ENCODE data around the gene TTLL4. TPM values are rescaled to one million over a fixed set of nuclear protein-coding genes. Genes with fewer than 3 reads are reported as not detected.

Gene TTLL4
- total RNA-seq, 1 donor from 2014 or later = 5.5 TPM

- no peak overlapping the region for H3K4me3 ChIP-seq (ENCODE audit: low read depth, low read length)
- no peak for FAIRE-seq
Measured at GRCh38 chr2:218732052-218732760, 21.6 kb downstream of the TTLL4 start.

GRCh38 chr2:218732761-218733158 lies 22.1 kb downstream of the TTLL4 start:
- TF ChIP-seq CTCF (IDR thresholded peaks at IDR 0.05; ENCODE audit: insufficient read depth, low read length, severe bottlenecking) = no peak
- Histone ChIP-seq H3K36me3 (ENCODE audit: control insufficient read depth, insufficient read depth, low read length) (peaks cover 4% of the 10 kb centered on the region), H3K4me3 (ENCODE audit: low read depth, low read length) (no peak overlapping the region), H3K27me3 (ENCODE audit: control insufficient read depth, insufficient read depth, low read length) (no peaks in the 10 kb centered on the region)
- FAIRE-seq = no peak
- DNase-seq (ENCODE audit: low read depth) = peak; percentile 21

More at GRCh38 chr2:218732052-218732760, 21.6 kb downstream of the TTLL4 start:
- no peak for DNase-seq (ENCODE audit: low read depth)
- Histone ChIP-seq H3K27me3 (ENCODE audit: control insufficient read depth, insufficient read depth, low read length) (no peaks in the 10 kb centered on the region), H3K36me3 (ENCODE audit: control insufficient read depth, insufficient read depth, low read length) (no peaks in the 10 kb centered on the region)
- TF ChIP-seq CTCF (IDR thresholded peaks at IDR 0.05; ENCODE audit: insufficient read depth, low read length, severe bottlenecking) = no peak

GRCh38 chr2:218733171-218734021 lies 22.8 kb downstream of the TTLL4 start:
- peak; percentile 93 for DNase-seq (ENCODE audit: low read depth)
- H3K27me3 ChIP-seq (ENCODE audit: control insufficient read depth, insufficient read depth, low read length) = no peaks in the 10 kb centered on the region
- H3K4me3 ChIP-seq (ENCODE audit: low read depth, low read length) = no peak overlapping the region
- TF ChIP-seq CTCF (IDR thresholded peaks at IDR 0.05; ENCODE audit: insufficient read depth, low read length, severe bottlenecking) = no peak
- H3K36me3 ChIP-seq (ENCODE audit: control insufficient read depth, insufficient read depth, low read length) = peaks cover 5% of the 10 kb centered on the region
- peak; percentile 62 for FAIRE-seq

- peaks cover 8% of the 10 kb centered on the region for H3K36me3 ChIP-seq (ENCODE audit: control insufficient read depth, insufficient read depth, low read length)
- FAIRE-seq (peak; percentile 52), DNase-seq (ENCODE audit: low read depth) (peak; percentile 12)
- no peak overlapping the region for H3K4me3 ChIP-seq (ENCODE audit: low read depth, low read length)
- no peak for TF ChIP-seq CTCF (IDR thresholded peaks at IDR 0.05; ENCODE audit: insufficient read depth, low read length, severe bottlenecking)
- no peaks in the 10 kb centered on the region for H3K27me3 ChIP-seq (ENCODE audit: control insufficient read depth, insufficient read depth, low read length)
Measured at GRCh38 chr2:218734190-218734975, 23.7 kb downstream of the TTLL4 start.

GRCh38 chr2:218736531-218736930 lies 25.9 kb downstream of the TTLL4 start:
- H3K36me3 ChIP-seq (ENCODE audit: control insufficient read depth, insufficient read depth, low read length) = peaks cover 12% of the 10 kb centered on the region
- DNase-seq (ENCODE audit: low read depth) (peak; percentile 55), FAIRE-seq (no peak)
- no peaks in the 10 kb centered on the region for H3K27me3 ChIP-seq (ENCODE audit: control insufficient read depth, insufficient read depth, low read length)
- no peak overlapping the region for H3K4me3 ChIP-seq (ENCODE audit: low read depth, low read length)
- no peak for TF ChIP-seq CTCF (IDR thresholded peaks at IDR 0.05; ENCODE audit: insufficient read depth, low read length, severe bottlenecking)

Data from bronchial epithelial cell (primary cell).